Stimulated activated CD4-positive, alpha-beta T cell treated with anti-CD3 and anti-CD28 coated beads, TNF-alpha, amount 100 ng/mL, for 48 hours (primary cell): ENCODE measurements around the gene SNRNP40.
"Not testable (repeated sequence)": the region's sequence is repeated elsewhere in the genome, so short reads cannot be mapped to it uniquely, and the experiment has no call there.

ENCODE experiments used
- DNase-seq, 3 donors: peaks; one replicate each; pipeline ENCODE4 v3.0.0-alpha.2; 2020; ENCODE audit warnings: low read depth in 3 of 3

SNRNP40 gene

DNA sequence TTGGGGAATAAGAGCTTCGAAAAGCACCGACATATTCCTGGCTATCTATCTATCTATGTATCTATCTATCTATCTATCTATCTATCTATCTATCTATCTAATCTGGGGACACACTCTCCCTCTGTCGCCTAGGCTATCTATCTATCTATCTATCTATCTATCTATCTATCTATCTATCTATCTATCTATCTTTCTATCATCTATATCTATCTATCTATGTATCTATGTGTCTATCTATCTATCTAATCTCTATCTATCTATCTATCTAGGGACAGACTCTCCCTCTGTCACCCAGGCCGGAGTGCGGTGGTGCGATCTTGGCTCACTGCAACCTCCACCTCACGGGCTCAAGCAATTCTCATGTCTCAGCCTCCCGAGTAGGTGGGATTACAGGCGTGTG is 14.2 kb downstream of the SNRNP40 start:
- not testable (repeated sequence) for DNase-seq

DNA sequence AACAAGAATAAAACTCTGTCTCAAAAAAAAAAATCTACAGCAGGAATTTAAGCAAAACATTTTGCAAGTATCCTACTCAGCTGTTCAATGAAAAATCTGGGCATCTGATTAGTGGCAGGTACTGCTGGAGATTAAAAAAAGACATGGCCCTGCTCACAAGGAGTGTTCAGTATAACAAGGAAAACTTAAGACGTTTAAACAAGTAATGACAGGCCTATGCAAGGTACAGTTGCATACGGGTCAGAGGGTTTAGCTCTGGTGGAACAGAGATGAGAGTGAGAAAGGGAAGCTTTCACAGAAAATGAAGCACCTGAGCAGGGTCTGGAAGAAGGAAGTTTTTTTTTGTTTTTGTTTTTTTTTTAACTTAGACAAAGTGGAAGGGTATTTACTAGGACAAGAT is 23.0 kb downstream of the SNRNP40 start:
- no peak for DNase-seq

DNA sequence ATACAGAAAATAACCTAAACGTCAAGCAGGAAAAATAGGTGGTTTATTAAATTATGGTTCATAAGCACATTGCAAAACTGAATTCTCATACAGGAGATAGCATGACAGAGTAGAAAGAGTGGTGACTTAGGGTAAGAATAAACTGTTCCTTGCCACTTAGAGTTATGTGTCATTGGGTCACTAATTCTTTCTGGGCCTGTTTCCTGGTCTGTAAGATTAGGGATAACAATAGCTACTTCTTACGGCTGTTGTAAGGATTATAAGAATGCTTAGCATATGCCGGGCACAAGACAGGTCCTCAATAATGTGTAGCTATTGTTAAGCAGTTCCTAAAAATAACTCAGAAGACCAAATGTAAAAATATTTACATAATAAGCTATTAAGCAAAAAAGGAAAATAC is 24.2 kb downstream of the SNRNP40 start:
- no peak for DNase-seq

DNA sequence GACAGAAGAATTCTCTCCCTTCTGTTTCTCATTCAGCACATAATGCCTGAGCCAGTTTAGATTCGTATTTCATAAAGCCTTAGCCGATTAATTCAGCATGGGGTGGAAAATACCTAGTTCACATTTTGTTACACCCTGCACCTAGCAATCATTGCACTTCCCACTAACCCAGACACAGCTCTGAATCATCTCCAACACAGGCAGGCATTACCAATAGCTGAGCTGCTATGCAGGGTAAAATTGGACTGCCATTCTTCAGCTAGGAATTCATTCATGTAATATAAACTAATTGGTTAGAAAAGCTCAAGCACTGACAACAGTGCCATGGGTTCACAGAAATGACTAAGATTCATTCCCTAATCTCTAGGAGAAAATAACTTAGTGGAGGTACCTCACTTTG is 30.0 kb downstream of the SNRNP40 start:
- DNase-seq, result no peak

DNA sequence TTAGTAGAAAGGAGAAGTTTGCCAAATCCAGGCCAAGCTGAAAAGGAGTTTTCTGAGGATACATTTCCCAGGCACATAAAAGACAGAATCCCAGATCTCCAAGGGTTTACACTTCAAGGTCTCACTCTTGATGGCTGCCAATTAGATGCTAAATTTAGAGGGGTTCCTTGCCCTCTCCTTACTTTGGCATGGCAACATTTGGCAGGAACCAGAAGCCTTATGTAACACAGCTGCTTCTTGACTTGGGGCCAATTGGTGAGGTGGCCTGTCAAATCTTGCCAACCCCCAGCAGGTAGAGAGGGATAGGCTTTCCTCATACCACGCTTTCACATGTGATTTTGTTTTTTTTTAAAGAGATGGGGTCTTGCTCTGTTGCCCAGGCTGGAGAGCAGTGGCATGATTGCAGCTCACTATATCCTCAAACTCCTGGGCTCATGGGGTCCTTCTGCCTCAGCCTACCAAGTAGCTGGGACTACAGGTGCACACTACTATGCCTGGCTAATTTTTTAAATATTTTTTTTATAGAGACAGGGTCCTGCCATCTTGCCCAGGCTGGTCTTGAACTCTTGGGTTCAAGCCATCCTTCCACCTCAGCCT is 31.7 kb downstream of the SNRNP40 start:
- no peak for DNase-seq

DNA sequence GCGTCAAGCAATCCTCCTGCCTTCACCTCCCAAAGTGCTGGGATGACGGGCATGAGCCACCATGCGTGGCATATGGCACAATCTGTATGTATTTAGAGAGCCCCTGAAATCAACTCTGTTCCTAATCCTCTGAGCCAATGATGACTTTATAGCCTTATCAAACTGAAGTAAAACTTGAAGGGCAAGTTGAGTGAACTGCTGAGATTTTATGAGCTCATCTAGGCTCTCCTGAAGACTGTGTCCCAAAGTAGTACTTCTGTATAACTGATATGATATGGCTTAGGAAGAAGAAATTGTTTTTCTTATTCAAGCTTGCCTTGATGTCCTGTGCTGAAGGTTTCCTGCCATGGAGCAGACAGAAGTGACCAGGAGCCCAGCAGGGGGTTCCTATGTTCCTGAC is 33.2 kb downstream of the SNRNP40 start:
- no peak for DNase-seq

DNA sequence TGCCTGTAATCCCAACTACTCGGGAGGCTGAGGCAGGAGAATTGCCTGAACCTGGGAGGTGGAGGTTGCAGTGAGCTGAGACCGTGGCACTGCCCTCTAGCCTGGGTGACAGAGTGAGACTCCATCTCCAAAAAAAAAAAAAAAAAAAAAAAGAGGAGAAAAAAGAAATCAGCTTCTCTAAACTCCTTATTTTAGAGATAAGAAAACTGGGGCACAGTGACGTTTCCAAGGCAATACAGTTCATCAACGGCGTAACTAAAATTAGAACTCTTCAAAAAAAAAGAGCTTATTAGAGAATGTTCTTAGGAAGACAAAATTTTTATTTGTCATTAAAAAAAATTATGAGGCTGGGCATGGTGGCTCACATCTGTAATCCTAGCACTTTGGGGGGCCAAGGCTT is 34.2 kb downstream of the SNRNP40 start:
- not testable (repeated sequence) for DNase-seq

DNA sequence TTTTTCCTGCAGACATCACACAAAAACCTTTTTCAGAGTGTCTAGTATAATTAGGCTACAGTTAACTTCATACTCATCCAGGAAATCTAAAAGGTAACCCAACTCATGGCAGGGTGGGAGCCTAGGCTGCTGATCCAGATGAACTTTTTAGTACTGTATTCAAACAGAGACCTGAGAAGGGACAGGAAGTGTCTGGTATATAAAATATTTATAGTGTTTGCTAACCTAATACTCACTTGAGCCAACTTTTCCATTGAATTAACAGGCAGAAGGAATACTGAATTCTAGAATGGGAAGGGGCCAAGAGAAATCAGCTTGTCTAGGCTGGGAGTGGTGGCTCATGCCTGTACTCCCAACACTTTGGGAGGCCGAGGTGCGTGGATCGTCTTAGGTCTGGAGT is 34.7 kb downstream of the SNRNP40 start:
- DNase-seq, result no peak

DNA sequence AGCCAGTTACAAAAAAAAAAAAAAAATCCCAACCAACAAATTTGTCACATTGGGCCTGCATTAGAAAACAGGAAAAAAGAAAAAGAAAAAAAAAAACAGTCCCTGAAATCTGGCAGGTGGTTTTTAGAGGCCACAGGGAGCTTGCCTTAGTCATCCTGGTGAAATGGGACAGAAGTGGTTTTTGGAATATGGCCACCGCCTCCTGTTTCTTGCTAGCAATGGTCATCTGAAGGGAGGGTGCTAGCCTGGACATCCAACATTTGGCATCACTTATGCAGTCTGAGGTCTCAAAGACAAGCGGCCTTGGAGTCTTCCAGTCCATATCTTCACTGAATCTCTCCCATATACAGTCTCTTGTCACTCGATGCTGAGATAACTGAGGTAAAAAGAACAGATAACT is 36.8 kb downstream of the SNRNP40 start:
- no peak for DNase-seq

DNA sequence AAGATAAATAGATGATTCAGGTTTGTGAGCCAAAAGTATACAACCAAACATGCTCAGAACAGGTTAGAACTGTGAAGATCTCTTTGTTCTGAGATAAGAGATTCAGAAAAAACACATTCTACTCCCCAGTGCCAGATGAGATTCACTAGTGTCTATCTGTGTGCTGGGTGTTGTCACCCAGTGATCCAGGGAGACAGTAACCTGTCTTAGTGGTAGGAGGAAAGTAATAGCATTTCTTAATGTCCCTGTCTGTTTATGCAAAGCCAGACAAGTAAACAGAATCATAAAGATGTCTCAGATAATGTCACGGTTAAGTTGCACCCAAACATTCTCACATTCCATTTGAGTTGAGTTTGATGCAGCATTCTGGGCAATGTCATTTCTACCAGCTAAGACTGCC is 38.0 kb downstream of the SNRNP40 start:
- DNase-seq, result no peak

DNA sequence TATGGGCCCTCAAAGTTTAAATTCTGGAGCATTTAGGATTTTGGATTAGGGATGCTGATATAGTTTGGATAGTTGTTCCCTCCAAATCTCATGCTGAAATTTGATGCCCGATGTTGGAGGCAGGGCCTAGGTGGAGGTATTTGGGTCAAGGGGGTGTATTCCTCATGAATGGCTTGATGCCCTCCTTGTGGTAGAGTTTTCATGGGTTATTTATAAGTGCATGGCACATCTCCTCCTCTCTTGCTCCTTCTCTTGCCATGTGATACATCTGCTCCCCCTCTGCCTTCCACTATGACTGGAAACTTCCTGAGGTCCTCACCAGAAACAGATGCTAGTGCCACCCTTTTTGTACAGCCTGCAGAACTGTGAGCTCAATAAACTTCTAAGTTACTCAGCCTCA is 39.4 kb downstream of the SNRNP40 start:
- DNase-seq, result no peak

DNA sequence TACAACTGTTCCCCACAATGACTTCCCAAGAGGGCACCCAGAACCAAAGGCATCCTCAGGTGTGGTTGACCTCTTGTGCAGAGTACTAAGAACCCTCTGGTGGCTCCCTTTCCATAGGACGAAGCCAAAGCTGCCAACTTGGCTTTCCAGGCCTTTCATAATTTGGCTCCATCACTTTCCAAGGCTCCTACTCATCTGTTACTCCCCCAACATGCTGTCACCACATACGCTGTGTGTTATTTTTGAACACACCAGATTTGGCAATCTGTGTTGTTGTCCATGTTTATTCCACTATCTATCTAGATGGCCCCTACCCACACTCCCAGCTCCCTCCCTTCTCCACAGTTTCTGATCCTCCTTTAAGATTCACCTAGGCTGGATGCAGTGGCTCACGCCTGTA is 46.7 kb downstream of the SNRNP40 start:
- no peak for DNase-seq

DNA sequence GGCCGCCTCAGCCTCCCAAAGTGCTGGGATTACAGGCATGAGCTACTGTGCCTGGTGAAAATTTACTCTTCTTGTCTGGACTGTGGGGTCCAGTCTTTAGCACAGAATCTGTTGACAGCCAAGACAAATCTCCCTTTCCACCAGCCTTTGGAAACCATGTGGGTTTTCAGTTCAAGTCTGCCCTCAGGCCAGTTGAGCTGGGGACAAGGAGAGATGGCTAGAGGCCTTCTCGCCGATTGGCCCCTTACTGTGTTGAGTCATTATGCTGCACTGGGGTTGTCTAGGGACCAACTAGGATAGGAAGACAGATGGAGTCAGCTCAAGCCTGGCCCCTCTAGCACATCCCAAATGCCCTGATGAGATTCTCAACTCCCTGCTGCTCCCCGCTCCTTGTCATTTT is 48.3 kb downstream of the SNRNP40 start:
- no peak for DNase-seq

DNA sequence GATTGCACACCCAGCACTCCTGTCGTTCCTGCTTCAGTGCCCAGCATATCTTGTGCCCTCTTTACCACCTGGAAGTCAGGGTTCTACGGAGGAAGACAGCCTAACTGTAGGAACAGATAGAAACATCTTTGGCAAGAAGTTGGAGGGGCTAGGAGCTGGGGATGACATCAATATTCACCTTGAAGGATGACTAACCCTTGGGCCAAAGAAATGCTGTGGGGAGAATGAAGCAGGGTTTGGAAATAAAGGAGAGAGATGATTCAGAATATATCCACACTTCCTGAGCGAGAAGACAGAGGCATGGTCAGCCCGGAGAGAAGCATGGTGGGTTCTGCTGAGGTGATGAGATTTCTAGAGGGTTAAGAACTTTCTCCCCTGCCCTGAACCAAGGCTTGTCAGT is 52.3 kb downstream of the SNRNP40 start:
- DNase-seq, result no peak

DNA sequence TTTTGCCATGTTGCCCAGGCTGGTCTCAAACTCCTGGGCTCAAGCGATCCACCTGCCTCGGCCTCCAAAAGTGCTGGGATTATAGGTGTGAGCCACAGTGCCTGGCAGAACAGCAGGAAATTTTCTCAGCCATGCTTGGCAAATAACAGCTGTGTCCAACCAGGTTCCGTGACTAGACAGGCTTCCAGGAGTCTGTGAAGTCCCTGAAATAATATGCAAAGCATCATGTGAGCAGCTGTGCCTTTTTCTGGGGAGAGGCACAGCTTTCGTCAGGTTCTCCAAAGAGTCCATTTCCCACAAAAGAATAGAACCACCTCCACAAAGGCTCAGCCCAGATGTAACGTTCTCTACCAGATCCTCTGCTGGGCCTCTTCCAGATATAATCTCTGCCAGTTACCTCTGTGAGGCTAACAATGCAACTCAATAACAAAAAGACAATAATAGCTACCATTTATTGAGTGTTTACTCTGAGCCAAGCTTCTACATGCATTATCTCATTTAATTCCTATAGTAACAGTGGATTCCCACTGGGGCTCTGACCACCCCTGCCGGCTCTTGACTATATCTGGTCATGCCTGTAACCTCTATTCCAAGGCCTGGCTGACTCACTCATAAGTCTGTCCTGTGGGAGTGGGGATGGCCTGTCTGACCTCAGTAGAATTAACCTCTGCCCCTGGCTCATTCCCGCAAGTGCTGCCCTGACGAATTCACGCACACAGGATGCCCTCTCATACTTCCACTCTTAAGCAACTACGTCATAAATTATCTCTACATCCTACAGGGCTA is 52.9 kb downstream of the SNRNP40 start:
- DNase-seq, result no peak

DNA sequence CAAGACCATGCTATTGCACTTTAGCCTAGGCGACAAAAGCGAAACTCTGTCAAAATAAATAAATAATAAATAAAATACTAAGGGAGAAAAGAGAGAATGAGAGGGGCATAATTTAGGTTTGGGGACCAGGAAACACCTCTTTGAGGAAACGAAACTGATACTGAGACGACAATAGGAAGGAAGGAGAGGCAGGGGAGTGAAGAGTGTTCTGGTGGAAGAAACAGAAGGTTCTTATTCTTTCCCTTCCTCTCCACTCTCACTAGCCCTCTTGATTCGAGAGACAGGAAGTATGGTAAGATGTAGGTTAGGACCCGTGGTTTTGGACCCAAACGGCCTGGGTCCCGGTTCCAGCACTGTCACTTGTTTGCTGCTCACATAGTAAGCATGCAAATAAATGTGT is 55.3 kb downstream of the SNRNP40 start:
- DNase-seq, result no peak

DNA sequence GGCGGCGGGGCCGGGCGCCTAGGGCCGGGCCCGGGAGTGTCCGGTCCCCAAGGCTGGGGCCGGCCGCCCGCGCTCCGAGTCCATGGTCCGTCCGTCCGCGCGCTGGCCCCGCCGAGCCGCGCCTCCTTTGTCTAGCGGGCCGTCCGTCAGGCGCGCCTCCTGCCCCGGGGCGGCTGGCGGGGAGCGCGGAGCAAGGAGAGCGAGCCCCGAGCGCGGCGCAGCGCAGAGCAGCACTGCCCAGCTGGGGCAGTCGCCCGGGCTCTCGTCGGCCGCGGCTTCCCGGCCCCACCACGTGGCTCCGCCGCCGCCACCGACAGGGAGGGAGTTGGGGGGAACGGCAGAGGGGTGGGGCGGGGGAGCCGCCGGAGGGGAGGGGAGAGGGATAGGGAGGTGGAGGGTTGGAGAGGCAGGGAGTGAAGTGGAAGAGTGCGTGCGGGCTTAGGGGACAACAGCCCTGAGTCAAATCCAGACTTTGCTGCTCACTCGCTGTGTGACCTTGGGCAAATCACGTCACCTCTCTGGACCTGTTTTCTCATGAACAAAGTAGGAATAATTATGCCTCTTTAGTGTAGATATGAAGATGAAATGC is 56.8 kb downstream of the SNRNP40 start, which contains the start of gene NKAIN1:
NKAIN1 (minus strand) TSS at position 235 of the 589 bp plus-strand sequence. CDS start 340 bp downstream, outside the sequence.
- DNase-seq, result no peak

DNA sequence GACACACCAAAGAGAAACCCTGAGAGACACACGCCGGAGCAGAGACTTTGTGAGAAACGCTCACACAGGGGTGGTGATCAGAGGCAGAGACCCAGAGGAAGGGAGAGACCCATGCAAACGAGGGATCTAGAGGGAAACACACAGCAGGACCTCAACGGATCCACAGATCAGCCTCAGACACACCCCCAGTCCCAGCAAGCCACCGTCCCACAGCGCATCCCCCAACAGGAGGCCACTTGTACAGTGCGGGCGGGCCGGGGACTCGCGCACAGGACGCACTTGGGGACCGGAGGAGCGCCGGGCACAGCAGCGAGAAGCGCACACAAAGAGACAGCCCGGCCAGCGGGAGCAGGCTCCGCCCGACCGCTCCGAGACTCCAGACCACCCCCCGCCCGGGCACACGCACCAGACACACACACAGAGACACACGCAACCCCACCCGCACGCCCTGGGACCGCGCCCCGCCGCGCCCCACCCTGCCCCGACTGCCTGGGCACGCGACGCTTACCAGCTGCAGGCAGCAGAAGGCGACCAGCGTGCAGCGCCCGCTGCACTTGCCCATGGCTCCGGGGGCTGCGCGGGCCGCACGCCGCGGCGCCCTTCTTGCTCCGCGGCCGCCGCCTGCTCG is 57.5 kb downstream of the SNRNP40 start:
- DNase-seq, result no peak

DNA sequence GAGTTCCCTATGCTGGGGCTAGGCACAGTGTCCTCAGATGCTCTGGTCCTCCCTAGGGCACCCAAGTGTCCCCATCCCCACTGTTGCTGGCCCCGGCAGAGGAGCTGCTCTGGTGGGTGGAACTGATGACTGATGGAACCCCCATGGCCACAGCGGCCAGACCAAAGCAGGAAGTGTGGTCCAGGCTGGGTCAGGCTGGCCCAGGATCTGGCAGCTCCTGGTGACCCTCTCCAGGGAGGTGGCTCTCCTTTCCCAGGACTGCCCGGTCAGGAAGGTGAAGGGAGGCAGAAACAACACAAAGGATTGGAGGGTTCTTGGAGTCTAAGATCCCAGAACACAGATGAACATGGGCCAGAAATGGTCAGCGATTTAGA is 58.0 kb downstream of the SNRNP40 start:
- no peak for DNase-seq

DNA sequence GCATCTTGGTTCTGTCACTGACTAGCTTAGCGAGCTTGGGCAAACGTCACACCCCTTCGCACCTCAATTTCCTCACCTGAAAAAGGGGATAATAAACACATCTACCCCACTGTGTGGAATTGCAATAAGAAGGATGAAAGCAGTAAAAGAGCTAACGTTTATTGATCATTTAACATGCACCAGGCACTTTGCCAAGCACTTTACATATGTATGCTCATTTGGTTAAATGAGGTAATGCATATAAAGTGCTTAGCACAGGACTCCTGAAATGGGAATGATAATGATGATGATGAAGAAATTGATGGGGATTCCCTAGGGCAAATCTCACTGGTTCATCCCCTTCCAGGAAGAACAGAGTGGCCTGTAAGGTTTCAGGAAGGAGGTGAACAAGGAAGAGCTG is 61.7 kb downstream of the SNRNP40 start:
- no peak for DNase-seq

DNA sequence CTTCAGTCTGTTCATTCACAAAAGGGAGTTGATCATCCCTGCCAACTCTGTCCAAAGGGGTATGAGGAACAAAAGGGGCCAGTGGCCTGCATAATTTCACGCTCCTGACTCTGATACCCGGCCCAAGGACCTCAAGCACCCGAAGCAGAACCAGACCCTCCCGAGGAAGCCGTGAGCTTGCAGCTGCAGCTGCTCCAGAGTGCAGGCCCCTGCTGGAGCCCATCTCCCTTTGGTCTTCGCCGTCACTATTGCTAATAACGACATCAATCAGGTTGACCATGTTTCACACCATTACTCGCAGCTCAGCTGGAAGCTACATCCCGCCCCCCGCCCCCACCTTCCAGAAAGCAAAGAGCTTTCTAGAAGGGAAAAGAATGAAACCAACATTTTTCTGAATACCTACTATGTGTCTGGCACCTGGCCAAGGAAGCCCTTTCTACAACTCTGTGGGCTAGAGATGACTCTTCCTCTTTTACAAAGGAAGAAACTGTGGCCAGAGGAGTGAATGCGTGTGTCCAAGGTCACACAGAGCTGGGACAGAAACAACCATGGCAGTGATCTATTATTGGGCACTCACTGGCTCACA is 62.4 kb downstream of the SNRNP40 start:
- DNase-seq, result no peak

DNA sequence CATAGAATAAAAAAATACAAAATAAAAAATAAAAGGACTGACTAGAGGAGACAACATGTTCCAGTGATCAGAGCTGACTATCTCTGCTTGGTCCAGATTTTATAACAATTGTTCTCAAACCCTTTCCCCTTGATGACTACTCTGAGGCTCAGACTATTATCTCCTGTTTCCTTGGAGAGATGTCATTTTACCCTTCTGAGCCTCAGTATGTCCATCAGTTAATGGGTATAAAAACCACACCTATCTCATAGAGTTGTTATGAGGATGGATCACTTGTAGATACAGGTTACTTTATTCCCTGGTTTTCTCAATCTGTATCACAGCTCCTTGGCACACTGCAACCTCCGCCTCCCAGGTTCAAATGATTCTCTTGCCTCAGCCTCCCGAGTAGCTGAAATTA is 63.9 kb downstream of the SNRNP40 start:
- no peak for DNase-seq
